T-cell (primary cell): Measurements from ENCODE around the gene MYO6. TPM values are rescaled to one million over a fixed set of nuclear protein-coding genes. Genes with fewer than 3 reads are reported as not detected.

Source experiments
- ATAC-seq, 4 experiments: fragments of 200-7000 bp in 3 of 4; fragments of 150-1000 bp in 1 of 4; cut with Tn5 transposase; replicated peaks in 1 of 4; 1 replicate in 3 of 4; 2 replicates in 1 of 4; pipeline ENCODE4 v1.10.0; 2021; ENCODE audit warnings: moderate library complexity in 3 of 4, mild to moderate bottlenecking in 2 of 4, moderate number of reproducible peaks in 1 of 4
- CTCF ChIA-PET, 2 donors: fragments of 300-600 bp; sonication (Branson Sonifier 250); formaldehyde crosslinking; loops; one replicate each; lab custom pipeline; 2022; ENCODE audit warnings: antibody characterized with exemption in 2 of 2; lab: Charles Lee
- POLR2A ChIA-PET, 2 donors: fragments of 300-600 bp; sonication (Branson Sonifier 250); formaldehyde crosslinking; loops; one replicate each; lab custom pipeline; 2022; ENCODE audit warnings: antibody characterized with exemption in 2 of 2; lab: Charles Lee
- DNase-seq, 35 experiments: peaks; one replicate each; pipeline versions ENCODE4 v3.0.0 to v3.0.0-alpha.2; 2013 to 2023
- H3K27ac ChIP-seq: one replicate; pipeline ENCODE4 v1.5.1; 2013; ENCODE audit warnings: low read length
- H3K27me3 ChIP-seq, 2 experiments: replicated peaks in 1 of 2; 1 replicate in 1 of 2; 2 replicates in 1 of 2; pipeline versions ENCODE4 v1.6.1 to v1.7.0; 2013; ENCODE audit warnings: low read length in 1 of 2, mixed read lengths in 1 of 2; ENCODE audit not compliant: control insufficient read depth in 2 of 2, insufficient read depth in 2 of 2; ENCODE audit errors: extremely low read depth in 1 of 2
- H3K36me3 ChIP-seq, 2 donors: 1 replicate in 1 of 2; 2 replicates in 1 of 2; pipeline versions ENCODE4 v1.6.1 to v1.7.0; 2013; ENCODE audit warnings: low read length in 1 of 2; ENCODE audit not compliant: control insufficient read depth in 2 of 2, insufficient read depth in 1 of 2; ENCODE audit errors: extremely low read depth in 1 of 2
- H3K4me1 ChIP-seq, 2 experiments: 1 replicate in 1 of 2; 2 replicates in 1 of 2; pipeline versions ENCODE4 v1.6.1 to v1.7.0; 2013; ENCODE audit warnings: low read length in 2 of 2, mixed read lengths in 1 of 2; ENCODE audit not compliant: insufficient read depth in 2 of 2, control insufficient read depth in 1 of 2; ENCODE audit errors: extremely low read depth in 1 of 2
- H3K4me3 ChIP-seq, 2 donors: 1 replicate in 1 of 2; 2 replicates in 1 of 2; pipeline versions ENCODE4 v1.5.1 to v1.7.0; 2013; ENCODE audit warnings: mild to moderate bottlenecking in 2 of 2, low read length in 1 of 2, moderate library complexity in 1 of 2; ENCODE audit not compliant: control insufficient read depth in 1 of 2; ENCODE audit errors: extremely low read depth in 1 of 2
- H3K9me3 ChIP-seq: 2 replicates; pipeline ENCODE4 v1.7.0; 2013
- H3K27ac Mint-ChIP-seq, 2 donors: one replicate each; pipeline ENCODE4 v1.8.0; 2020 to 2021; ENCODE audit warnings: mild to moderate bottlenecking in 2 of 2, mixed read lengths in 2 of 2
- H3K27me3 Mint-ChIP-seq, 2 donors: one replicate each; pipeline ENCODE4 v1.8.0; 2021 to 2022; ENCODE audit warnings: mixed read lengths in 2 of 2
- H3K36me3 Mint-ChIP-seq: one replicate; pipeline ENCODE4 v1.8.0; 2021; ENCODE audit warnings: mixed read lengths
- H3K4me1 Mint-ChIP-seq, 3 donors: one replicate each; pipeline ENCODE4 v1.8.0; 2020 to 2022; ENCODE audit warnings: mixed read lengths in 3 of 3, mild to moderate bottlenecking in 1 of 3
- H3K4me3 Mint-ChIP-seq, 3 donors: one replicate each; pipeline ENCODE4 v1.8.0; 2020 to 2022; ENCODE audit warnings: mild to moderate bottlenecking in 3 of 3, mixed read lengths in 3 of 3, moderate library complexity in 3 of 3
- H3K9me3 Mint-ChIP-seq, 3 donors: one replicate each; pipeline ENCODE4 v1.8.0; 2020 to 2022; ENCODE audit warnings: mixed read lengths in 3 of 3
- WGBS: methylation state at CpG from one replicate; pipeline ENCODE4 v1.1.5; 2013; ENCODE audit warnings: missing lambda C conversion rate; ENCODE audit not compliant: insufficient coverage; 5-methylcytosine and 5-hydroxymethylcytosine counted together
- total RNA-seq, 35 experiments: library from RNA in 6 of 35; stranded (reverse) in 6 of 35; fragments of 120-200 nt in 1 of 35; gene quantifications; one replicate each; pipeline versions ENCODE4 v1.2.1 to v1.2.4 and lab custom pipeline; 2013 to 2026

MYO6 gene
- total RNA-seq, 5 donors from 2014 or later (not counting 1 experiment from before 2014, with no cell fraction given): 2.2 to 4.5 (median 2.4) TPM

DNA sequence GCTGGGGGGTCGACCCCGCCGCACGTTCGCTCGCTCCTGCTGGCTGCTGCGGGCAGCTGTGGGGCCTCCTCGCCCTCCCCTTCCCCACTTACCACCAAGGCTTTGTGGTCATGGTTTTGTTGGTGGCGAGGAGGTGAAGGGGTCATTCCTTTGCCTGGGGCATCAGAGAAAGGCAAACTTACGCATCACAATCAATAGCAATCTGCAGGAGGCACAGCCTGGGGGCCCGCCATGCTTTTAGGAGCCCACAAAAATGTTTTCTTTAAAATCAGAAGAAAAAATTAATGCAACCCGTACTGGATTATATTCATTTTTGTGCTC, 186.4 kb downstream of the MYO6 start:
- H3K4me3 Mint-ChIP-seq: peak overlapping the region in 2 of 3 donors; percentile 44 to 60
- CTCF ChIA-PET: interaction anchor here in 1 of 2 donors (0.7 kb wide), 1 partner anchor 10 kb away, joined by 3 read pairs; no protein-coding TSS in a partner anchor

DNA sequence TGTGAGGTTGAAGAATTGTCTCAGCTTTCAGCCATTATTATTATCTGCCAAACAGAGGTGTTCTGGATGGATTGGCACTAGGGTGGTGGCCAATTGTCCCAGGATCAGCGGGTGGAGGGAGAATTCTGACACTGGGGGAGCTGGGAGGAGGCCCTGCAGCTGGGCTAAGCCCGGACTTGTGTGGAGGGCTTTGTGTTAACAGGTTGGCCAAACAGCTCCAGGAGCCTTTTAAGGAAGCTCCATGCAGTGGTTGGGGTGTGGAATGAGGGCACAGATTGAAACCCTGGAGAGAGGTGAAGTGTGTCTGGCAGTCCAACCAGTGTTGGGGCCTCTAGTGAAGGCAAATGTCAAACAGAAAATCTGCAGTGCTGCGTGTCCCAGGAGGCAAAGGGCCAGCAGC, 187.6 kb downstream of the MYO6 start:
- Mint-ChIP-seq H3K36me3 (no peaks in the 10 kb centered on the region), H3K27ac (no peak overlapping the region), H3K4me1 (peaks cover 10 to 12% (median 10%) of the 10 kb centered on the region in 3 donors), H3K4me3 (no peak overlapping the region), H3K27me3 (peaks cover 25 to 28% of the 10 kb centered on the region in 2 donors), H3K9me3 (peaks cover 0 to 4% (median 0%) of the 10 kb centered on the region in 3 donors)
- peaks cover 0 to 6% of the 10 kb centered on the region in 2 experiments for H3K4me1 ChIP-seq
- H3K9me3 ChIP-seq: no peaks in the 10 kb centered on the region
- ATAC-seq (no peak), DNase-seq (no peak)
- ChIA-PET CTCF (no interaction called here), POLR2A (no interaction called here)
- 78% methylated on average over 3 of the region's 3 CpGs for WGBS
- no peaks in the 10 kb centered on the region for H3K36me3 ChIP-seq
- no peak overlapping the region for H3K27ac ChIP-seq
- no peak overlapping the region for H3K4me3 ChIP-seq
- H3K27me3 ChIP-seq: peaks cover 3 to 17% of the 10 kb centered on the region in 2 experiments

More for the DNA sequence above, 186.4 kb downstream of the MYO6 start:
- Mint-ChIP-seq H3K27ac (no peak overlapping the region), H3K9me3 (peaks cover 0 to 4% (median 0%) of the 10 kb centered on the region in 3 donors), H3K27me3 (peaks cover 23 to 24% of the 10 kb centered on the region in 2 donors), H3K4me1 (peaks cover 10 to 12% (median 10%) of the 10 kb centered on the region in 3 donors), H3K36me3 (no peaks in the 10 kb centered on the region)
- H3K9me3 ChIP-seq: no peaks in the 10 kb centered on the region
- peaks cover 3 to 17% of the 10 kb centered on the region in 2 experiments for H3K27me3 ChIP-seq
- peak overlapping the region in 1 of 2 donors; percentile 0 for H3K4me3 ChIP-seq
- H3K27ac ChIP-seq: no peak overlapping the region
- peaks cover 0 to 6% of the 10 kb centered on the region in 2 experiments for H3K4me1 ChIP-seq
- WGBS: 94% methylated on average over 3 of the region's 12 CpGs
- DNase-seq (no peak), ATAC-seq (no peak)
- H3K36me3 ChIP-seq: no peaks in the 10 kb centered on the region
- POLR2A ChIA-PET: no interaction called here

- no peak overlapping the region for H3K27ac Mint-ChIP-seq
- Histone ChIP-seq H3K9me3 (no peaks in the 10 kb centered on the region), H3K36me3 (no peaks in the 10 kb centered on the region), H3K27me3 (peaks cover 3 to 17% of the 10 kb centered on the region in 2 experiments), H3K4me1 (peaks cover 0 to 6% of the 10 kb centered on the region in 2 experiments), H3K27ac (no peak overlapping the region), H3K4me3 (no peak overlapping the region)
- H3K4me1 Mint-ChIP-seq: peaks cover 10 to 12% (median 10%) of the 10 kb centered on the region in 3 donors
- POLR2A ChIA-PET: no interaction called here
- DNase-seq: no peak
- ATAC-seq: no peak
- 83% methylated on average over 1 of the region's 2 CpGs for WGBS
- peaks cover 27 to 29% of the 10 kb centered on the region in 2 donors for H3K27me3 Mint-ChIP-seq
- H3K36me3 Mint-ChIP-seq: no peaks in the 10 kb centered on the region
- CTCF ChIA-PET: no interaction called here
- H3K4me3 Mint-ChIP-seq: no peak overlapping the region
- peaks cover 0 to 4% (median 0%) of the 10 kb centered on the region in 3 donors for H3K9me3 Mint-ChIP-seq
These were observed 188.8 kb downstream of the MYO6 start for GRCh38 chr6:75937846-75938245.

DNA sequence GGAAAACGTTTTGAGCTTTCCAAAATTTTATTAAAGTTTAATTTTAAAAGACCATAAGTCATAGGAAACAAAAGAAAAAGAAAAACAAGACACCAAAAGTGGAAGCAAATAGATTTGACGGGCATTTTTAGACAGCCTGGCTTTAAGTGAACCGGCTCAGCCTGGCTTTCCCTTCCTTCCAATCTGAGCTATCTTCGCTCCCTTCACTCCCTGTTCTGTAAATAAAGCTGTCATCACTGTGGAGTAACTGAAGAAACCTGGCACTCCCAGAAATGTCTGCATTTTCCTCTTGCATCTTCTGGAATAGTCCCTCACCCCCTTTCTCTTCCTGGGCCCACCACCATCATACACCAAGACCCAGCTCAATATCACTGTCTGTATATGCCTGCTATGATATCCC, 191.5 kb downstream of the MYO6 start:
- H3K27me3 Mint-ChIP-seq: peaks cover 9 to 22% of the 10 kb centered on the region in 2 donors
- no peak overlapping the region for H3K27ac Mint-ChIP-seq
- no peaks in the 10 kb centered on the region for H3K36me3 ChIP-seq
- DNase-seq (no peak), ATAC-seq (no peak)
- no peaks in the 10 kb centered on the region for H3K36me3 Mint-ChIP-seq
- no peaks in the 10 kb centered on the region for H3K4me1 ChIP-seq
- POLR2A ChIA-PET: no interaction called here
- H3K4me3 Mint-ChIP-seq: no peak overlapping the region
- H3K4me1 Mint-ChIP-seq: peaks cover 0 to 4% (median 0%) of the 10 kb centered on the region in 3 donors
- no peaks in the 10 kb centered on the region for H3K9me3 ChIP-seq
- CTCF ChIA-PET: interaction anchor here (0.9 to 1.3 kb wide), 2 partner anchors 8 kb away, joined by 4 read pairs; no protein-coding TSS in a partner anchor
- peaks cover 0 to 4% (median 0%) of the 10 kb centered on the region in 3 donors for H3K9me3 Mint-ChIP-seq
- H3K4me3 ChIP-seq: no peak overlapping the region
- H3K27ac ChIP-seq: no peak overlapping the region
- WGBS: 67% methylated on average over 2 of the region's 4 CpGs
- peaks cover 3 to 7% of the 10 kb centered on the region in 2 experiments for H3K27me3 ChIP-seq

GRCh38 chr6:75941509-75941908, 192.5 kb downstream of the MYO6 start:
- no CpG with 5 or more reads among the region's 1 CpG for WGBS
- Mint-ChIP-seq H3K27ac (no peak overlapping the region), H3K4me3 (no peak overlapping the region), H3K36me3 (no peaks in the 10 kb centered on the region), H3K4me1 (no peaks in the 10 kb centered on the region), H3K27me3 (peaks cover 9 to 19% of the 10 kb centered on the region in 2 donors), H3K9me3 (peaks cover 0 to 4% (median 0%) of the 10 kb centered on the region in 3 donors)
- ChIA-PET POLR2A (no interaction called here), CTCF (interaction anchor here (0.9 to 1.3 kb wide), 2 partner anchors 9 kb away, joined by 4 read pairs; no protein-coding TSS in a partner anchor)
- peaks cover 3 to 4% of the 10 kb centered on the region in 2 experiments for H3K27me3 ChIP-seq
- no peaks in the 10 kb centered on the region for H3K9me3 ChIP-seq
- H3K4me1 ChIP-seq: no peaks in the 10 kb centered on the region
- no peak for ATAC-seq
- H3K27ac ChIP-seq: no peak overlapping the region
- H3K4me3 ChIP-seq: no peak overlapping the region
- DNase-seq: no peak
- H3K36me3 ChIP-seq: no peaks in the 10 kb centered on the region

GRCh38 chr6:75943381-75943780, 194.3 kb downstream of the MYO6 start:
- no peaks in the 10 kb centered on the region for H3K36me3 Mint-ChIP-seq
- H3K27ac ChIP-seq: no peak overlapping the region
- H3K4me1 ChIP-seq: no peaks in the 10 kb centered on the region
- no peaks in the 10 kb centered on the region for H3K27me3 ChIP-seq
- ChIA-PET POLR2A (no interaction called here), CTCF (no interaction called here)
- H3K4me3 ChIP-seq: no peak overlapping the region
- H3K27ac Mint-ChIP-seq: no peak overlapping the region
- peaks cover 0 to 4% (median 0%) of the 10 kb centered on the region in 3 donors for H3K9me3 Mint-ChIP-seq
- no peaks in the 10 kb centered on the region for H3K9me3 ChIP-seq
- H3K27me3 Mint-ChIP-seq: peaks cover 10 to 13% of the 10 kb centered on the region in 2 donors
- H3K36me3 ChIP-seq: no peaks in the 10 kb centered on the region
- H3K4me1 Mint-ChIP-seq: no peaks in the 10 kb centered on the region
- WGBS: 94% methylated on average over 2 of the region's 2 CpGs
- H3K4me3 Mint-ChIP-seq: no peak overlapping the region
- no peak for ATAC-seq
- DNase-seq: no peak
